GM23338 (cell line): ENCODE results near the gene DNAJB6. TPM values are rescaled to one million over a fixed set of nuclear protein-coding genes. Genes with fewer than 3 reads are reported as not detected.

Experiments used
- ATAC-seq: fragments of 200-7000 bp; cut with Tn5 transposase; 3 replicates; pipeline ENCODE4 v1.9.1; 2020
- DNase-seq: peaks from one replicate; pipeline ENCODE4 v3.0.0-alpha.2; 2015; ENCODE audit warnings: low spot score
- H2AFZ ChIP-seq: fragments of 200-600 bp; sonication (generic); 2 replicates; pipeline ENCODE4 v1.8.0; 2016; ENCODE audit warnings: antibody characterized with exemption, mild to moderate bottlenecking, moderate library complexity
- H3F3A ChIP-seq: fragments of 200-600 bp; sonication (generic); replicated peaks from 2 replicates; pipeline ENCODE4 v1.8.0; 2017; ENCODE audit warnings: antibody characterized with exemption, mixed run types, low read depth
- H3K27ac ChIP-seq: fragments of 200-600 bp; sonication (generic); 2 replicates; pipeline ENCODE4 v1.6.1; 2016; ENCODE audit warnings: low read depth
- H3K27me3 ChIP-seq: fragments of 200-600 bp; sonication (generic); 2 replicates; pipeline ENCODE4 v1.8.0; 2016; ENCODE audit warnings: mild to moderate bottlenecking, mixed run types, moderate library complexity; ENCODE audit not compliant: insufficient read depth
- H3K36me3 ChIP-seq: fragments of 200-600 bp; sonication (generic); 2 replicates; pipeline ENCODE4 v1.8.0; 2016; ENCODE audit warnings: mild to moderate bottlenecking; ENCODE audit not compliant: insufficient read depth
- H3K4me1 ChIP-seq: fragments of 200-600 bp; sonication (generic); 2 replicates; pipeline ENCODE4 v1.8.0; 2016; ENCODE audit warnings: mild to moderate bottlenecking, moderate library complexity; ENCODE audit not compliant: insufficient read depth
- H3K4me2 ChIP-seq: fragments of 200-600 bp; sonication (generic); 2 replicates; pipeline ENCODE4 v1.7.1; 2017; ENCODE audit warnings: mixed run types
- H3K4me3 ChIP-seq: fragments of 200-600 bp; sonication (generic); 2 replicates; pipeline ENCODE4 v1.6.1; 2016; ENCODE audit warnings: mixed run types
- H3K79me2 ChIP-seq: fragments of 200-600 bp; sonication (generic); replicated peaks from 2 replicates; pipeline ENCODE4 v1.8.0; 2017; ENCODE audit warnings: mild to moderate bottlenecking; ENCODE audit not compliant: insufficient read depth
- H3K9me2 ChIP-seq: fragments of 200-600 bp; sonication (generic); 2 replicates; pipeline ENCODE4 v1.8.0; 2017; ENCODE audit not compliant: insufficient read depth
- H4K20me1 ChIP-seq: fragments of 200-600 bp; sonication (generic); replicated peaks from 2 replicates; pipeline ENCODE4 v1.8.0; 2017; ENCODE audit warnings: mild to moderate bottlenecking; ENCODE audit not compliant: insufficient read depth
- H3K27ac Mint-ChIP-seq: 2 replicates; pipeline ENCODE4 v1.8.0; 2020; ENCODE audit warnings: inconsistent platforms, mild to moderate bottlenecking, moderate library complexity, mixed read lengths
- H3K27me3 Mint-ChIP-seq: 3 replicates; pipeline ENCODE4 v1.8.0; 2022; ENCODE audit warnings: low read depth, mild to moderate bottlenecking, moderate library complexity, mixed read lengths, inconsistent platforms; ENCODE audit not compliant: insufficient read depth, poor library complexity
- H3K36me3 Mint-ChIP-seq: 3 replicates; pipeline ENCODE4 v1.8.0; 2021; ENCODE audit warnings: low read depth, mild to moderate bottlenecking, inconsistent platforms, moderate library complexity, mixed read lengths
- H3K4me1 Mint-ChIP-seq: 3 replicates; pipeline ENCODE4 v1.8.0; 2020; ENCODE audit warnings: mild to moderate bottlenecking, inconsistent platforms, mixed read lengths
- H3K4me3 Mint-ChIP-seq: 3 replicates; pipeline ENCODE4 v1.8.0; 2021; ENCODE audit warnings: moderate library complexity, mild to moderate bottlenecking, inconsistent platforms, mixed read lengths
- H3K9me3 Mint-ChIP-seq: 3 replicates; pipeline ENCODE4 v1.8.0; 2020; ENCODE audit warnings: moderate library complexity, mild to moderate bottlenecking, inconsistent platforms, mixed read lengths
- CREB1 ChIP-seq: fragments of 250-450 bp; sonication (Bioruptor Pico); IDR thresholded peaks from 2 replicates; pipeline ENCODE4 v1.5.0; 2020; ENCODE audit warnings: low read depth, mild to moderate bottlenecking, moderate library complexity
- EZH2 ChIP-seq: fragments of 200-600 bp; sonication (generic); IDR thresholded peaks from one replicate; pipeline ENCODE4 v1.8.0; 2017; ENCODE audit warnings: antibody characterized with exemption, mild to moderate bottlenecking, low read depth; ENCODE audit not compliant: unreplicated experiment
- EZH2phosphoT487 ChIP-seq: fragments of 200-600 bp; sonication (generic); IDR thresholded peaks from one replicate; pipeline ENCODE4 v1.8.1; 2018; ENCODE audit warnings: antibody characterized with exemption; ENCODE audit not compliant: unreplicated experiment
- JUNB ChIP-seq: IDR thresholded peaks from one replicate; pipeline ENCODE4 v1.6.1; 2016; ENCODE audit warnings: antibody characterized with exemption; ENCODE audit not compliant: unreplicated experiment
- NANOG ChIP-seq: IDR thresholded peaks from 2 replicates; pipeline ENCODE4 v1.6.1; 2016; ENCODE audit warnings: antibody characterized with exemption, borderline replicate concordance
- POLR2AphosphoS5 ChIP-seq: IDR thresholded peaks from 2 replicates; pipeline ENCODE4 v1.6.1; 2016; ENCODE audit warnings: antibody characterized with exemption, low read depth
- STAT1 ChIP-seq: IDR thresholded peaks from one replicate; pipeline ENCODE4 v1.6.1; 2016; ENCODE audit warnings: antibody characterized with exemption; ENCODE audit not compliant: unreplicated experiment
- ZNF114 ChIP-seq: fragments of 250-450 bp; sonication (Bioruptor Pico); IDR thresholded peaks from 2 replicates; pipeline ENCODE4 v1.5.0; 2020; ENCODE audit warnings: mild to moderate bottlenecking, moderate library complexity
- ZNF331 ChIP-seq: fragments of 250-450 bp; sonication (Bioruptor Pico); IDR thresholded peaks from 2 replicates; pipeline ENCODE4 v1.5.0; 2020; ENCODE audit warnings: low read depth, mild to moderate bottlenecking, moderate library complexity
- polyA plus RNA-seq: library from polyadenylated mRNA; unstranded; fragments of >200 nt; fragmentation: Nextera tagmentation; extraction: Ambion mirVana; gene quantifications from 2 replicates; pipeline ENCODE4 v1.2.1, GENCODE V29; 2016
- total RNA-seq: library from RNA; depleted of rRNA; stranded (reverse); fragments of >200 nt; shearing (Covaris generic); gene quantifications from 2 replicates; pipeline ENCODE4 v1.2.3, GENCODE V29; 2014
- TF ChIP-seq, protein P1 (sequence below): IDR thresholded peaks from one replicate; pipeline ENCODE4 v1.6.1; 2018; ENCODE audit warnings: antibody characterized with exemption; ENCODE audit not compliant: unreplicated experiment
- TF ChIP-seq, protein P2 (sequence below): fragments of 250-450 bp; sonication (Bioruptor Pico); IDR thresholded peaks from 2 replicates; pipeline ENCODE4 v1.5.0; 2020; ENCODE audit warnings: mild to moderate bottlenecking, moderate library complexity
- TF ChIP-seq, protein P3 (sequence below): IDR thresholded peaks from 2 replicates; pipeline ENCODE4 v1.6.1; 2016; ENCODE audit warnings: antibody characterized with exemption
- TF ChIP-seq, protein P4 (sequence below), 2 experiments: fragments of 200-600 bp in 1 of 2; sonication (generic) in 1 of 2; conservative IDR thresholded peaks; 2 replicates each; pipeline versions ENCODE4 v1.5.1 to v1.6.1; 2016 to 2017; ENCODE audit warnings: antibody characterized with exemption in 2 of 2, low read depth in 2 of 2, mild to moderate bottlenecking in 2 of 2, moderate library complexity in 1 of 2

DNAJB6 gene
- total and polyA plus RNA-seq, 2 experiments from 2014 or later: 308 to 322 TPM

DNA sequence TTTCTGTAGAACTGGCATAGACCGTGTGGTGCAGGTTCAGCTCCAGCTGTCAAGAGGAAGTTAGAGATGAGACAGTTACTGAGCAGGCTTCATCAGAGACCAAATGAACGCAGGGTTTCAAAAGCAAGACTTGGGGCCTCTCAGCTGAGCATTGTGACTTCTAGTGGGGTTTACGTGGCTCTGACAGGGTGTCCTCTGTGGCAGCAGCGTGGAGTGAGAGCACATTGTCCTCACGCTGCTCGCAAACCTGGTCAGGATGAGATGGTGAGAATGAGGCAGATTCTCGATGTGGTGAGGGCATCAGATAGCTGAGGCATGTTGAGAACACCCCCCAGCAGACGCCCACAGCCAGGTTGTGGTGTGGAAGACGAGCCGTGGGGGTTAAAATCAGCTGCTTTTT is 126.0 kb downstream of the DNAJB6 start:
- Histone ChIP-seq H3F3A (no peaks in the 10 kb centered on the region), H3K4me2 (no peak overlapping the region), H3K27me3 (no peaks in the 10 kb centered on the region), H3K27ac (no peak overlapping the region), H3K4me1 (no peaks in the 10 kb centered on the region), H3K9me2 (no peaks in the 10 kb centered on the region), H2AFZ (no peak overlapping the region), H3K79me2 (no peaks in the 10 kb centered on the region), H3K4me3 (no peak overlapping the region), H4K20me1 (no peaks in the 10 kb centered on the region), H3K36me3 (no peaks in the 10 kb centered on the region)
- Mint-ChIP-seq H3K4me1 (no peaks in the 10 kb centered on the region), H3K9me3 (peaks cover 94% of the 10 kb centered on the region), H3K4me3 (no peak overlapping the region), H3K27me3 (peaks cover 14% of the 10 kb centered on the region), H3K27ac (no peak overlapping the region), H3K36me3 (peaks cover 42% of the 10 kb centered on the region)
- no peak for TF ChIP-seq STAT1
- no peak for TF ChIP-seq CREB1 (CRISPR knock-in tag)
- no peak for TF ChIP-seq NANOG
- no peak for TF ChIP-seq EZH2phosphoT487
- TF ChIP-seq EZH2: no peak
- TF ChIP-seq, protein P1, sequence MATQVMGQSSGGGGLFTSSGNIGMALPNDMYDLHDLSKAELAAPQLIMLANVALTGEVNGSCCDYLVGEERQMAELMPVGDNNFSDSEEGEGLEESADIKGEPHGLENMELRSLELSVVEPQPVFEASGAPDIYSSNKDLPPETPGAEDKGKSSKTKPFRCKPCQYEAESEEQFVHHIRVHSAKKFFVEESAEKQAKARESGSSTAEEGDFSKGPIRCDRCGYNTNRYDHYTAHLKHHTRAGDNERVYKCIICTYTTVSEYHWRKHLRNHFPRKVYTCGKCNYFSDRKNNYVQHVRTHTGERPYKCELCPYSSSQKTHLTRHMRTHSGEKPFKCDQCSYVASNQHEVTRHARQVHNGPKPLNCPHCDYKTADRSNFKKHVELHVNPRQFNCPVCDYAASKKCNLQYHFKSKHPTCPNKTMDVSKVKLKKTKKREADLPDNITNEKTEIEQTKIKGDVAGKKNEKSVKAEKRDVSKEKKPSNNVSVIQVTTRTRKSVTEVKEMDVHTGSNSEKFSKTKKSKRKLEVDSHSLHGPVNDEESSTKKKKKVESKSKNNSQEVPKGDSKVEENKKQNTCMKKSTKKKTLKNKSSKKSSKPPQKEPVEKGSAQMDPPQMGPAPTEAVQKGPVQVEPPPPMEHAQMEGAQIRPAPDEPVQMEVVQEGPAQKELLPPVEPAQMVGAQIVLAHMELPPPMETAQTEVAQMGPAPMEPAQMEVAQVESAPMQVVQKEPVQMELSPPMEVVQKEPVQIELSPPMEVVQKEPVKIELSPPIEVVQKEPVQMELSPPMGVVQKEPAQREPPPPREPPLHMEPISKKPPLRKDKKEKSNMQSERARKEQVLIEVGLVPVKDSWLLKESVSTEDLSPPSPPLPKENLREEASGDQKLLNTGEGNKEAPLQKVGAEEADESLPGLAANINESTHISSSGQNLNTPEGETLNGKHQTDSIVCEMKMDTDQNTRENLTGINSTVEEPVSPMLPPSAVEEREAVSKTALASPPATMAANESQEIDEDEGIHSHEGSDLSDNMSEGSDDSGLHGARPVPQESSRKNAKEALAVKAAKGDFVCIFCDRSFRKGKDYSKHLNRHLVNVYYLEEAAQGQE: no peak
- no peak for TF ChIP-seq JUNB
- no peak for TF ChIP-seq ZNF331 (CRISPR knock-in tag)
- TF ChIP-seq, protein P2, sequence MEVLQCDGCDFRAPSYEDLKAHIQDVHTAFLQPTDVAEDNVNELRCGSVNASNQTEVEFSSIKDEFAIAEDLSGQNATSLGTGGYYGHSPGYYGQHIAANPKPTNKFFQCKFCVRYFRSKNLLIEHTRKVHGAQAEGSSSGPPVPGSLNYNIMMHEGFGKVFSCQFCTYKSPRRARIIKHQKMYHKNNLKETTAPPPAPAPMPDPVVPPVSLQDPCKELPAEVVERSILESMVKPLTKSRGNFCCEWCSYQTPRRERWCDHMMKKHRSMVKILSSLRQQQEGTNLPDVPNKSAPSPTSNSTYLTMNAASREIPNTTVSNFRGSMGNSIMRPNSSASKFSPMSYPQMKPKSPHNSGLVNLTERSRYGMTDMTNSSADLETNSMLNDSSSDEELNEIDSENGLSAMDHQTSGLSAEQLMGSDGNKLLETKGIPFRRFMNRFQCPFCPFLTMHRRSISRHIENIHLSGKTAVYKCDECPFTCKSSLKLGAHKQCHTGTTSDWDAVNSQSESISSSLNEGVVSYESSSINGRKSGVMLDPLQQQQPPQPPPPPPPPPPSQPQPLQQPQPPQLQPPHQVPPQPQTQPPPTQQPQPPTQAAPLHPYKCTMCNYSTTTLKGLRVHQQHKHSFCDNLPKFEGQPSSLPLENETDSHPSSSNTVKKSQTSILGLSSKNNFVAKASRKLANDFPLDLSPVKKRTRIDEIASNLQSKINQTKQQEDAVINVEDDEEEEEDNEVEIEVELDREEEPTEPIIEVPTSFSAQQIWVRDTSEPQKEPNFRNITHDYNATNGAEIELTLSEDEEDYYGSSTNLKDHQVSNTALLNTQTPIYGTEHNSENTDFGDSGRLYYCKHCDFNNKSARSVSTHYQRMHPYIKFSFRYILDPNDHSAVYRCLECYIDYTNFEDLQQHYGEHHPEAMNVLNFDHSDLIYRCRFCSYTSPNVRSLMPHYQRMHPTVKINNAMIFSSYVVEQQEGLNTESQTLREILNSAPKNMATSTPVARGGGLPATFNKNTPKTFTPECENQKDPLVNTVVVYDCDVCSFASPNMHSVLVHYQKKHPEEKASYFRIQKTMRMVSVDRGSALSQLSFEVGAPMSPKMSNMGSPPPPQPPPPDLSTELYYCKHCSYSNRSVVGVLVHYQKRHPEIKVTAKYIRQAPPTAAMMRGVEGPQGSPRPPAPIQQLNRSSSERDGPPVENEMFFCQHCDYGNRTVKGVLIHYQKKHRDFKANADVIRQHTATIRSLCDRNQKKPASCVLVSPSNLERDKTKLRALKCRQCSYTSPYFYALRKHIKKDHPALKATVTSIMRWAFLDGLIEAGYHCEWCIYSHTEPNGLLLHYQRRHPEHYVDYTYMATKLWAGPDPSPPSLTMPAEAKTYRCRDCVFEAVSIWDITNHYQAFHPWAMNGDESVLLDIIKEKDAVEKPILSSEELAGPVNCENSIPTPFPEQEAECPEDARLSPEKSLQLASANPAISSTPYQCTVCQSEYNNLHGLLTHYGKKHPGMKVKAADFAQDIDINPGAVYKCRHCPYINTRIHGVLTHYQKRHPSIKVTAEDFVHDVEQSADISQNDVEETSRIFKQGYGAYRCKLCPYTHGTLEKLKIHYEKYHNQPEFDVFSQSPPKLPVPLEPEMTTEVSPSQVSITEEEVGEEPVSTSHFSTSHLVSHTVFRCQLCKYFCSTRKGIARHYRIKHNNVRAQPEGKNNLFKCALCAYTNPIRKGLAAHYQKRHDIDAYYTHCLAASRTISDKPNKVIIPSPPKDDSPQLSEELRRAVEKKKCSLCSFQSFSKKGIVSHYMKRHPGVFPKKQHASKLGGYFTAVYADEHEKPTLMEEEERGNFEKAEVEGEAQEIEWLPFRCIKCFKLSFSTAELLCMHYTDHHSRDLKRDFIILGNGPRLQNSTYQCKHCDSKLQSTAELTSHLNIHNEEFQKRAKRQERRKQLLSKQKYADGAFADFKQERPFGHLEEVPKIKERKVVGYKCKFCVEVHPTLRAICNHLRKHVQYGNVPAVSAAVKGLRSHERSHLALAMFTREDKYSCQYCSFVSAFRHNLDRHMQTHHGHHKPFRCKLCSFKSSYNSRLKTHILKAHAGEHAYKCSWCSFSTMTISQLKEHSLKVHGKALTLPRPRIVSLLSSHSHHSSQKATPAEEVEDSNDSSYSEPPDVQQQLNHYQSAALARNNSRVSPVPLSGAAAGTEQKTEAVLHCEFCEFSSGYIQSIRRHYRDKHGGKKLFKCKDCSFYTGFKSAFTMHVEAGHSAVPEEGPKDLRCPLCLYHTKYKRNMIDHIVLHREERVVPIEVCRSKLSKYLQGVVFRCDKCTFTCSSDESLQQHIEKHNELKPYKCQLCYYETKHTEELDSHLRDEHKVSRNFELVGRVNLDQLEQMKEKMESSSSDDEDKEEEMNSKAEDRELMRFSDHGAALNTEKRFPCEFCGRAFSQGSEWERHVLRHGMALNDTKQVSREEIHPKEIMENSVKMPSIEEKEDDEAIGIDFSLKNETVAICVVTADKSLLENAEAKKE (CRISPR knock-in tag): no peak
- TF ChIP-seq, protein P3, sequence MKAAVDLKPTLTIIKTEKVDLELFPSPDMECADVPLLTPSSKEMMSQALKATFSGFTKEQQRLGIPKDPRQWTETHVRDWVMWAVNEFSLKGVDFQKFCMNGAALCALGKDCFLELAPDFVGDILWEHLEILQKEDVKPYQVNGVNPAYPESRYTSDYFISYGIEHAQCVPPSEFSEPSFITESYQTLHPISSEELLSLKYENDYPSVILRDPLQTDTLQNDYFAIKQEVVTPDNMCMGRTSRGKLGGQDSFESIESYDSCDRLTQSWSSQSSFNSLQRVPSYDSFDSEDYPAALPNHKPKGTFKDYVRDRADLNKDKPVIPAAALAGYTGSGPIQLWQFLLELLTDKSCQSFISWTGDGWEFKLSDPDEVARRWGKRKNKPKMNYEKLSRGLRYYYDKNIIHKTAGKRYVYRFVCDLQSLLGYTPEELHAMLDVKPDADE: no peak
- TF ChIP-seq, protein P4, sequence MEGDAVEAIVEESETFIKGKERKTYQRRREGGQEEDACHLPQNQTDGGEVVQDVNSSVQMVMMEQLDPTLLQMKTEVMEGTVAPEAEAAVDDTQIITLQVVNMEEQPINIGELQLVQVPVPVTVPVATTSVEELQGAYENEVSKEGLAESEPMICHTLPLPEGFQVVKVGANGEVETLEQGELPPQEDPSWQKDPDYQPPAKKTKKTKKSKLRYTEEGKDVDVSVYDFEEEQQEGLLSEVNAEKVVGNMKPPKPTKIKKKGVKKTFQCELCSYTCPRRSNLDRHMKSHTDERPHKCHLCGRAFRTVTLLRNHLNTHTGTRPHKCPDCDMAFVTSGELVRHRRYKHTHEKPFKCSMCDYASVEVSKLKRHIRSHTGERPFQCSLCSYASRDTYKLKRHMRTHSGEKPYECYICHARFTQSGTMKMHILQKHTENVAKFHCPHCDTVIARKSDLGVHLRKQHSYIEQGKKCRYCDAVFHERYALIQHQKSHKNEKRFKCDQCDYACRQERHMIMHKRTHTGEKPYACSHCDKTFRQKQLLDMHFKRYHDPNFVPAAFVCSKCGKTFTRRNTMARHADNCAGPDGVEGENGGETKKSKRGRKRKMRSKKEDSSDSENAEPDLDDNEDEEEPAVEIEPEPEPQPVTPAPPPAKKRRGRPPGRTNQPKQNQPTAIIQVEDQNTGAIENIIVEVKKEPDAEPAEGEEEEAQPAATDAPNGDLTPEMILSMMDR (conservative IDR thresholded peaks at IDR 0.05; ENCODE audit: low read depth in 2 of 2): no peak
- TF ChIP-seq ZNF114 (CRISPR knock-in tag): no peak
- no peak for TF ChIP-seq POLR2AphosphoS5
- ATAC-seq: no peak
- no peak for DNase-seq
